H9 (cell line): ENCODE measurements around the gene ACSL4. TPM values are rescaled to one million over a fixed set of nuclear protein-coding genes. Genes with fewer than 3 reads are reported as not detected.

Experiments used
- DNase-seq: peaks from one replicate; pipeline ENCODE4 v3.0.0-alpha.2; 2017
- H2AFZ ChIP-seq: one replicate; pipeline ENCODE4 v1.6.1; 2013; ENCODE audit warnings: mild to moderate bottlenecking, low read length, control low read depth, moderate library complexity
- H2AK5ac ChIP-seq: 2 replicates; pipeline ENCODE4 v1.6.1; 2013; ENCODE audit warnings: low read length, control low read depth, mixed read lengths; ENCODE audit not compliant: insufficient read length
- H2BK120ac ChIP-seq: one replicate; pipeline ENCODE4 v1.6.1; 2013; ENCODE audit warnings: low read depth, mild to moderate bottlenecking, low read length, control low read depth, inconsistent platforms; ENCODE audit not compliant: poor library complexity, severe bottlenecking
- H2BK12ac ChIP-seq: 2 replicates; pipeline ENCODE4 v1.6.1; 2013; ENCODE audit warnings: low read length, control low read depth, mixed read lengths, low read depth; ENCODE audit not compliant: insufficient read length
- H2BK15ac ChIP-seq: 2 replicates; pipeline ENCODE4 v1.6.1; 2013; ENCODE audit warnings: low read depth, low read length, control low read depth
- H2BK20ac ChIP-seq: one replicate; pipeline ENCODE4 v1.6.1; 2013; ENCODE audit warnings: low read depth, mild to moderate bottlenecking, low read length, control low read depth, inconsistent platforms; ENCODE audit not compliant: poor library complexity, severe bottlenecking
- H2BK5ac ChIP-seq: 2 replicates; pipeline ENCODE4 v1.6.1; 2013; ENCODE audit warnings: low read length, control low read depth, mixed read lengths; ENCODE audit not compliant: insufficient read length
- H3K14ac ChIP-seq: 2 replicates; pipeline ENCODE4 v1.6.1; 2013; ENCODE audit warnings: low read length, control low read depth; ENCODE audit not compliant: insufficient read depth
- H3K18ac ChIP-seq: 2 replicates; pipeline ENCODE4 v1.6.1; 2013; ENCODE audit warnings: low read depth, mild to moderate bottlenecking, mixed read lengths, low read length, control low read depth; ENCODE audit not compliant: insufficient read length
- H3K23ac ChIP-seq: 2 replicates; pipeline ENCODE4 v1.6.1; 2013; ENCODE audit warnings: low read length, control low read depth, mixed read lengths, low read depth; ENCODE audit not compliant: insufficient read length
- H3K23me2 ChIP-seq: 2 replicates; pipeline ENCODE4 v1.6.1; 2013; ENCODE audit warnings: low read depth, mild to moderate bottlenecking, mixed read lengths, low read length, control low read depth; ENCODE audit not compliant: insufficient read length, poor library complexity, severe bottlenecking
- H3K27ac ChIP-seq: 2 replicates; pipeline ENCODE4 v1.5.1; 2013; ENCODE audit warnings: low read length, control low read depth, mixed read lengths, low read depth; ENCODE audit not compliant: insufficient read length
- H3K27me3 ChIP-seq: 2 replicates; pipeline ENCODE4 v1.6.1; 2013; ENCODE audit warnings: low read length, control low read depth, inconsistent platforms; ENCODE audit not compliant: insufficient read depth
- H3K4ac ChIP-seq: 2 replicates; pipeline ENCODE4 v1.6.1; 2013; ENCODE audit warnings: low read depth, mild to moderate bottlenecking, control low read depth, inconsistent platforms, low read length, moderate library complexity
- H3K4me1 ChIP-seq: 2 replicates; pipeline ENCODE4 v1.6.1; 2013; ENCODE audit warnings: low read length, control low read depth, inconsistent platforms; ENCODE audit not compliant: insufficient read depth
- H3K4me2 ChIP-seq: 2 replicates; pipeline ENCODE4 v1.6.1; 2013; ENCODE audit warnings: low read length, control low read depth, mixed read lengths; ENCODE audit not compliant: insufficient read length, insufficient read depth
- H3K56ac ChIP-seq: 2 replicates; pipeline ENCODE4 v1.6.1; 2013; ENCODE audit warnings: low read depth, mild to moderate bottlenecking, mixed read lengths, low read length, control low read depth; ENCODE audit not compliant: insufficient read length
- H3K79me1 ChIP-seq: 2 replicates; pipeline ENCODE4 v1.6.1; 2013; ENCODE audit warnings: low read depth, mild to moderate bottlenecking, moderate library complexity, low read length, control low read depth, inconsistent platforms; ENCODE audit not compliant: insufficient read depth, poor library complexity, severe bottlenecking
- H3K79me2 ChIP-seq: 2 replicates; pipeline ENCODE4 v1.6.1; 2013; ENCODE audit warnings: low read length, control low read depth, inconsistent platforms; ENCODE audit not compliant: insufficient read depth
- H3K9ac ChIP-seq: 2 replicates; pipeline ENCODE4 v1.6.1; 2013; ENCODE audit warnings: low read length, control low read depth, mixed read lengths; ENCODE audit not compliant: insufficient read length; ENCODE audit errors: extremely low read depth
- H3K9me3 ChIP-seq: one replicate; pipeline ENCODE4 v1.6.1; 2013; ENCODE audit warnings: low read depth, low read length, inconsistent platforms; ENCODE audit not compliant: control insufficient read depth
- H3T11ph ChIP-seq: one replicate; pipeline ENCODE4 v1.6.1; 2013; ENCODE audit warnings: mild to moderate bottlenecking, low read length, control low read depth, inconsistent platforms
- H4K20me1 ChIP-seq: one replicate; pipeline ENCODE4 v1.6.1; 2013; ENCODE audit not compliant: control insufficient read depth, insufficient read length, insufficient read depth
- H4K5ac ChIP-seq: 2 replicates; pipeline ENCODE4 v1.6.1; 2013; ENCODE audit warnings: low read depth, mild to moderate bottlenecking, mixed read lengths, low read length, control low read depth; ENCODE audit not compliant: insufficient read length
- H4K8ac ChIP-seq: replicated peaks from 2 replicates; pipeline ENCODE4 v1.6.1; 2013; ENCODE audit warnings: low read length, control low read depth, mixed read lengths, low read depth; ENCODE audit not compliant: insufficient read length
- H4K91ac ChIP-seq: 2 replicates; pipeline ENCODE4 v1.6.1; 2013; ENCODE audit warnings: low read depth, mild to moderate bottlenecking, moderate library complexity, mixed read lengths, low read length, control low read depth; ENCODE audit not compliant: insufficient read length
- H3K27ac Mint-ChIP-seq, 3 experiments: 2 replicates in 2 of 3; 3 replicates in 1 of 3; pipeline ENCODE4 v1.8.0; 2020 to 2021; ENCODE audit warnings: mixed read lengths in 3 of 3, mild to moderate bottlenecking in 1 of 3, moderate library complexity in 1 of 3
- H3K27me3 Mint-ChIP-seq: 2 replicates; pipeline ENCODE4 v1.8.0; 2021; ENCODE audit warnings: low read depth, mild to moderate bottlenecking, moderate library complexity, mixed read lengths
- H3K36me3 Mint-ChIP-seq, 3 experiments: 2 replicates in 2 of 3; 3 replicates in 1 of 3; pipeline ENCODE4 v1.8.0; 2020 to 2021; ENCODE audit warnings: low read depth in 3 of 3, mixed read lengths in 3 of 3; ENCODE audit not compliant: insufficient read depth in 1 of 3
- H3K4me1 Mint-ChIP-seq, 2 experiments: 2 replicates each; pipeline ENCODE4 v1.8.0; 2020; ENCODE audit warnings: mixed read lengths in 2 of 2
- H3K4me3 Mint-ChIP-seq, 2 experiments: 2 replicates in 1 of 2; 3 replicates in 1 of 2; pipeline ENCODE4 v1.8.0; 2020 to 2021; ENCODE audit warnings: mild to moderate bottlenecking in 2 of 2, mixed read lengths in 2 of 2, moderate library complexity in 1 of 2
- H3K9me3 Mint-ChIP-seq, 2 experiments: 2 replicates in 1 of 2; 3 replicates in 1 of 2; pipeline ENCODE4 v1.8.0; 2020; ENCODE audit warnings: mild to moderate bottlenecking in 2 of 2, mixed read lengths in 2 of 2, moderate library complexity in 1 of 2
- WGBS: extraction: QIAGEN DNeasy Blood & Tissue Kit; methylation state at CpG from one replicate; pipeline ENCODE4 v1.1.7; 2013; ENCODE audit warnings: missing lambda C conversion rate, low lambda C conversion rate, mixed read lengths; ENCODE audit not compliant: insufficient read length; ENCODE audit errors: extremely low coverage; 5-methylcytosine and 5-hydroxymethylcytosine counted together
- total RNA-seq: library from RNA; stranded (reverse); gene quantifications from 2 replicates; pipeline ENCODE4 v1.2.1, GENCODE V29; 2021
- TF ChIP-seq, protein P1 (sequence below): fragments of 200-600 bp; sonication (generic); conservative IDR thresholded peaks from 3 replicates; pipeline ENCODE4 v1.8.0; 2021; ENCODE audit warnings: antibody characterized with exemption, mild to moderate bottlenecking

The ACSL4 gene
- total RNA-seq, 1 experiment from 2014 or later: 41.6 TPM

GRCh38 chrX:109667986-109668385 lies 65.1 kb downstream of the ACSL4 start:
- Histone ChIP-seq H3K4ac (no peak overlapping the region), H3T11ph (no peak overlapping the region), H2AFZ (no peak overlapping the region), H4K91ac (no peak overlapping the region), H3K9ac (no peak overlapping the region), H2BK120ac (no peak overlapping the region), H3K18ac (no peak overlapping the region), H3K79me2 (no peaks in the 10 kb centered on the region), H3K14ac (no peak overlapping the region), H3K23me2 (no peaks in the 10 kb centered on the region), H3K23ac (no peak overlapping the region), H3K56ac (no peak overlapping the region), H2BK5ac (no peak overlapping the region), H3K4me2 (no peak overlapping the region), H3K9me3 (no peaks in the 10 kb centered on the region), H3K79me1 (no peaks in the 10 kb centered on the region), H2BK12ac (no peak overlapping the region), H2BK20ac (no peak overlapping the region), H3K27ac (no peak overlapping the region), H2AK5ac (no peak overlapping the region), H4K20me1 (no peaks in the 10 kb centered on the region), H2BK15ac (no peak overlapping the region), H4K5ac (no peak overlapping the region), H3K4me1 (no peaks in the 10 kb centered on the region), H3K27me3 (no peaks in the 10 kb centered on the region), H4K8ac (no peak overlapping the region)
- H3K27me3 Mint-ChIP-seq: no peaks in the 10 kb centered on the region
- TF ChIP-seq, protein P1, sequence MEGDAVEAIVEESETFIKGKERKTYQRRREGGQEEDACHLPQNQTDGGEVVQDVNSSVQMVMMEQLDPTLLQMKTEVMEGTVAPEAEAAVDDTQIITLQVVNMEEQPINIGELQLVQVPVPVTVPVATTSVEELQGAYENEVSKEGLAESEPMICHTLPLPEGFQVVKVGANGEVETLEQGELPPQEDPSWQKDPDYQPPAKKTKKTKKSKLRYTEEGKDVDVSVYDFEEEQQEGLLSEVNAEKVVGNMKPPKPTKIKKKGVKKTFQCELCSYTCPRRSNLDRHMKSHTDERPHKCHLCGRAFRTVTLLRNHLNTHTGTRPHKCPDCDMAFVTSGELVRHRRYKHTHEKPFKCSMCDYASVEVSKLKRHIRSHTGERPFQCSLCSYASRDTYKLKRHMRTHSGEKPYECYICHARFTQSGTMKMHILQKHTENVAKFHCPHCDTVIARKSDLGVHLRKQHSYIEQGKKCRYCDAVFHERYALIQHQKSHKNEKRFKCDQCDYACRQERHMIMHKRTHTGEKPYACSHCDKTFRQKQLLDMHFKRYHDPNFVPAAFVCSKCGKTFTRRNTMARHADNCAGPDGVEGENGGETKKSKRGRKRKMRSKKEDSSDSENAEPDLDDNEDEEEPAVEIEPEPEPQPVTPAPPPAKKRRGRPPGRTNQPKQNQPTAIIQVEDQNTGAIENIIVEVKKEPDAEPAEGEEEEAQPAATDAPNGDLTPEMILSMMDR: no peak
- DNase-seq: no peak
- H3K36me3 Mint-ChIP-seq: peaks cover 50 to 66% (median 54%) of the 10 kb centered on the region in 3 experiments
- WGBS: no CpG with 5 or more reads among the region's 5 CpGs
- peaks cover 3 to 10% of the 10 kb centered on the region in 2 experiments; a peak in 4 of 5 replicates for H3K9me3 Mint-ChIP-seq
- no peaks in the 10 kb centered on the region for H3K4me1 Mint-ChIP-seq
- H3K4me3 Mint-ChIP-seq: no peak overlapping the region
- H3K27ac Mint-ChIP-seq: no peak overlapping the region
